ENCODE results near the gene EPHA8. TPM values are rescaled to one million over a fixed set of nuclear protein-coding genes. Genes with fewer than 3 reads are reported as not detected.

The EPHA8 gene
- polyA plus RNA-seq, 1 of the 3 experiments (the other 2 are of a cell fraction), result 0.02 TPM

DNA sequence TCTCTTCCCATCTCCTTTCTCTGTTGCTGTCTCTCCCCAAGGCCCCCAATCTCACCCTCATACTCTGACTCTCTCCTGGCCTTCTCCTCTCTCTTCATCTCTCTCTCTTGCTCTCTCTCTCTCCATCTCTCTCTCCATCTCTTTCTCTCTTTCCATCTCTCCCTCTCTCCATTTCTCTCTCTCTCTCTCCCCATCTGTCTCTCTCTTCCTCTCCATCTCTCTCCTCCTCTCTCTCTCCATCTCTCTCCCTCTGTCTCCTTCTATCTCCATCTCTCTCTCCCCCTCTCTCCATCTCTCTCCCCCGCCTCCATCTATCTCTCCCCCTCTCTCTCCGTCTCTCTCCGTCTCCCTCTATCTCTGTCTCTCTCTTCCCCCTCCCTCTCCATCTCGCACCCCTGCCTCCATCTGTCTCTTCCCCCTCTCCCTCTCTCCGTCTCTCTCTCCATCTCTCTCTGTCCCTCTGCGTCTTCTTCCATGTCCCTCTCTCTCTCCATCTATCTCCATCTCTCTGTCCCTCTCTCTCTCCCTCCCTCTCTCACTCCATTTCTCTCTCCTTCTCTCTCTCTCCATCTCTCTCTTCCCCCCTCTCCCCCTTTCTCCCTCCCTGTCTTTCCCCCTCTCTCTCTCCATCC is 16.0 kb upstream of the EPHA8 start:
- DNase-seq, result no peak
- Histone ChIP-seq H3K36me3 (replicated peaks in 1 of 2; ENCODE audit: control insufficient read depth in 1 of 2, insufficient read depth in 2 of 2, low read length in 1 of 2) (no peaks in the 10 kb centered on the region), H3K4me1 (ENCODE audit: control insufficient read depth in 1 of 2, insufficient read depth in 2 of 2, low read depth in 1 of 2, low read length in 1 of 2) (peaks cover 0 to 7% of the 10 kb centered on the region in 2 experiments; a peak in 1 of 4 replicates), H3K27me3 (ENCODE audit: insufficient read depth) (peaks cover 10% of the 10 kb centered on the region; the same call in 1 of the 2 replicates), H3K9me2 (no peaks in the 10 kb centered on the region), H2AFZ (ENCODE audit: low read depth) (no peak overlapping the region), H3K9ac (no peak overlapping the region), H3K4me2 (no peak overlapping the region), H3F3A (replicated peaks; ENCODE audit: insufficient read depth) (no peaks in the 10 kb centered on the region), H4K20me1 (ENCODE audit: insufficient read depth) (no peaks in the 10 kb centered on the region), H3K9me3 (no peaks in the 10 kb centered on the region), H3K79me2 (ENCODE audit: insufficient read depth) (no peaks in the 10 kb centered on the region), H3K27ac (ENCODE audit: low read depth in 2 of 2, low read length in 1 of 2) (no peak overlapping the region), H3K4me3 (ENCODE audit: low read depth in 2 of 2, low read length in 1 of 2) (no peak overlapping the region)
- TF ChIP-seq EP300 (IDR thresholded peaks at IDR 0.05; ENCODE audit: borderline replicate concordance in 1 of 2, low read depth in 1 of 2, low read length in 1 of 2) (no peak), YY1 (IDR thresholded peaks at IDR 0.05; ENCODE audit: low read depth) (no peak), GATA2 (CRISPR knock-in tag; IDR thresholded peaks at IDR 0.05) (no peak), TEAD4 (IDR thresholded peaks at IDR 0.05; ENCODE audit: borderline replicate concordance, insufficient read depth) (no peak), ELF1 (IDR thresholded peaks at IDR 0.05) (no peak), FOSL2 (IDR thresholded peaks at IDR 0.05; ENCODE audit: borderline replicate concordance, low read depth) (no peak), RAD21 (IDR thresholded peaks at IDR 0.05; ENCODE audit: low read length) (no peak), SMC3 (IDR thresholded peaks at IDR 0.05; ENCODE audit: low read depth, low read length) (no peak), RCOR1 (IDR thresholded peaks at IDR 0.05; ENCODE audit: low read length) (no peak), SIN3A (IDR thresholded peaks at IDR 0.05; ENCODE audit: borderline replicate concordance, low read depth, low read length) (no peak), EZH2phosphoT487 (IDR thresholded peaks at IDR 0.05; ENCODE audit: borderline replicate concordance, low read depth) (no peak), RXRA (IDR thresholded peaks at IDR 0.05; ENCODE audit: borderline replicate concordance, low read depth) (no peak), TAF1 (IDR thresholded peaks at IDR 0.05; ENCODE audit: borderline replicate concordance, low read depth, low read length) (no peak)
- TF ChIP-seq, protein P1, sequence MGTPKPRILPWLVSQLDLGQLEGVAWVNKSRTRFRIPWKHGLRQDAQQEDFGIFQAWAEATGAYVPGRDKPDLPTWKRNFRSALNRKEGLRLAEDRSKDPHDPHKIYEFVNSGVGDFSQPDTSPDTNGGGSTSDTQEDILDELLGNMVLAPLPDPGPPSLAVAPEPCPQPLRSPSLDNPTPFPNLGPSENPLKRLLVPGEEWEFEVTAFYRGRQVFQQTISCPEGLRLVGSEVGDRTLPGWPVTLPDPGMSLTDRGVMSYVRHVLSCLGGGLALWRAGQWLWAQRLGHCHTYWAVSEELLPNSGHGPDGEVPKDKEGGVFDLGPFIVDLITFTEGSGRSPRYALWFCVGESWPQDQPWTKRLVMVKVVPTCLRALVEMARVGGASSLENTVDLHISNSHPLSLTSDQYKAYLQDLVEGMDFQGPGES (IDR thresholded peaks at IDR 0.05; ENCODE audit: low read depth, low read length), result no peak
- TF ChIP-seq, protein P2, sequence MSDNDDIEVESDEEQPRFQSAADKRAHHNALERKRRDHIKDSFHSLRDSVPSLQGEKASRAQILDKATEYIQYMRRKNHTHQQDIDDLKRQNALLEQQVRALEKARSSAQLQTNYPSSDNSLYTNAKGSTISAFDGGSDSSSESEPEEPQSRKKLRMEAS (IDR thresholded peaks at IDR 0.05; ENCODE audit: low read depth), result no peak
- TF ChIP-seq, protein P3, sequence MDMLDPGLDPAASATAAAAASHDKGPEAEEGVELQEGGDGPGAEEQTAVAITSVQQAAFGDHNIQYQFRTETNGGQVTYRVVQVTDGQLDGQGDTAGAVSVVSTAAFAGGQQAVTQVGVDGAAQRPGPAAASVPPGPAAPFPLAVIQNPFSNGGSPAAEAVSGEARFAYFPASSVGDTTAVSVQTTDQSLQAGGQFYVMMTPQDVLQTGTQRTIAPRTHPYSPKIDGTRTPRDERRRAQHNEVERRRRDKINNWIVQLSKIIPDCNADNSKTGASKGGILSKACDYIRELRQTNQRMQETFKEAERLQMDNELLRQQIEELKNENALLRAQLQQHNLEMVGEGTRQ (IDR thresholded peaks at IDR 0.05; ENCODE audit: borderline replicate concordance, low read depth, low read length), result no peak
- TF ChIP-seq, protein P4, sequence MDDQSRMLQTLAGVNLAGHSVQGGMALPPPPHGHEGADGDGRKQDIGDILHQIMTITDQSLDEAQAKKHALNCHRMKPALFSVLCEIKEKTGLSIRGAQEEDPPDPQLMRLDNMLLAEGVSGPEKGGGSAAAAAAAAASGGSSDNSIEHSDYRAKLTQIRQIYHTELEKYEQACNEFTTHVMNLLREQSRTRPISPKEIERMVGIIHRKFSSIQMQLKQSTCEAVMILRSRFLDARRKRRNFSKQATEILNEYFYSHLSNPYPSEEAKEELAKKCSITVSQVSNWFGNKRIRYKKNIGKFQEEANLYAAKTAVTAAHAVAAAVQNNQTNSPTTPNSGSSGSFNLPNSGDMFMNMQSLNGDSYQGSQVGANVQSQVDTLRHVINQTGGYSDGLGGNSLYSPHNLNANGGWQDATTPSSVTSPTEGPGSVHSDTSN (IDR thresholded peaks at IDR 0.05), result no peak
- 62% methylated on average over 6 of the region's 6 CpGs for WGBS (ENCODE audit: low lambda C conversion rate)
- CTCF ChIA-PET, result interaction anchor here (2.6 kb wide), 1 partner anchor 19 kb away, joined by 14 read pairs; no protein-coding TSS in a partner anchor
- POLR2A ChIA-PET, result no interaction called here

All from SK-N-SH (cell line).